NCI-H2107 (cell line): Measurements from ENCODE around the gene INPP5F.

ENCODE experiments used
- DNase-seq: peaks from one replicate; lab custom pipeline; 2025; lab: John Stamatoyannopoulos, UW

INPP5F gene

GRCh38 chr10:119817991-119818888 is 92.4 kb downstream of the INPP5F start:
- DNase-seq: no peak

GRCh38 chr10:119818889-119819270 is 93.0 kb downstream of the INPP5F start:
- no peak for DNase-seq

- no peak for DNase-seq
Measured at GRCh38 chr10:119821182-119821581, 95.3 kb downstream of the INPP5F start.

GRCh38 chr10:119824299-119824698 is 98.4 kb downstream of the INPP5F start:
- no peak for DNase-seq

DNA sequence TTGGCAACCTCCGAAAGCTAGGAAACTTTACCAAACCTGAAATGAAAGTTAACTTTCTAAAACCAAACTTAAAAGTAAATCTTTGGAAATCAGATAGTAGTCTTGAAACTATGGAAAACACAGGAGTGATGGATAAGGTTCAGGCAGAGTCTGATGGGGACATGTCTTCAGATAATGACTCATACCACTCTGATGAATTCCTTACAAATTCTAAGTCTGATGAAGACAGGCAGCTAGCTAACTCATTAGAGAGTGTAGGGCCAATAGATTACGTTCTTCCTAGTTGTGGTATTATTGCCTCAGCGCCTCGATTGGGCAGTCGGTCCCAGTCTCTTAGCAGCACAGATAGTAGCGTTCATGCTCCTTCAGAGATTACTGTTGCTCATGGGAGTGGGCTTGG is 100.9 kb downstream of the INPP5F start:
- no peak for DNase-seq

DNA sequence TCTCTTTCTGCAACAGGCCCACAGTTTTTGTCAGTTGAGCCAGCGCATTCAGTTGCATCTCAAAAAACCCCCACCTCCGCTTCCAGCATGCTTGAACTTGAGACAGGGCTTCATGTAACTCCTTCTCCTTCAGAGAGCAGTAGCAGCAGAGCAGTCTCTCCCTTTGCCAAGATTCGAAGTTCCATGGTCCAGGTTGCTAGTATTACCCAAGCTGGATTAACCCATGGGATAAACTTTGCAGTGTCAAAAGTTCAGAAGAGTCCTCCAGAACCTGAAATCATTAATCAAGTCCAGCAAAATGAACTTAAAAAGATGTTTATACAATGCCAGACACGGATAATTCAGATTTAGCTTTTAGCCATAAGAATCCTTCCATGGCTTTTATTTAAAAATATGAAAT is 101.6 kb downstream of the INPP5F start:
- DNase-seq: no peak

GRCh38 chr10:119829429-119829828 is 103.6 kb downstream of the INPP5F start:
- DNase-seq: no peak

DNA sequence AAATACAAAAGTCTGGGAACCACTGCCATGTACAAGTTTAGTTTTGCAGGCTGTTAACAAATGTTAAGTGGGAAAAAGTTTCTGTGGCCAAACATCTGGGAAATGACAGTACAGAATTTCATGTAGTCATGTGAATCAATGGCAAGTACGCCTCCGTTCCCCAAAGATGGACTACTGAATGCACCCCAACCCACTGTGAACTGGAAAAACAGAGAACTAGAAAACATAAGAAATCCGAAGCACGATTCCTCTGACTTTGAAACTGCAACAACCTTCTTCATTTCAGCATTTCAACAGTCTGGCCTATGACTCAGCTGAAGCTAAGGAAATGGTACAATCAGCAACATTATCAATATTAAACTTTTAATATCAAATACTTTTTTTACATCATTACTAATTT is 105.0 kb downstream of the INPP5F start:
- no peak for DNase-seq

DNA sequence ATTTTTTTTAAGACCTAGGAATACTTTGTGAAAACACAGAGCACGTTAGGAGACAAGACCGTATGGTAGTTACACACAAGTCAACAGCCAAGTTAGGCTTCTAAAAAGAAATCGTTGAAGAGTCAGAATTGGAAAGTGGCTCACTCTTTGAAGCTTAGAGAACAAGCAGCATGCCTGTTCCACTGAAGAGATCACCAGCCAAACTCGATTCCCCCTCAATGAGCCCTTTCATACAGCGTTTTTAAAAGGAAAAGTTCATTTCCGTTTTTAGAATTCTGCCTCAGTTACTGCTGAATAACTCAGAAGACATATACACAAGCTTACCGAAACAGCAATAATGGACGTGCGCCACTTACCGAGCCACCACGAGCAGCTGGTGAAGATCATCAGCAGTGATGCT is 105.8 kb downstream of the INPP5F start:
- DNase-seq: no peak

- DNase-seq: no peak
Measured at GRCh38 chr10:119832951-119833350, 107.1 kb downstream of the INPP5F start.

DNA sequence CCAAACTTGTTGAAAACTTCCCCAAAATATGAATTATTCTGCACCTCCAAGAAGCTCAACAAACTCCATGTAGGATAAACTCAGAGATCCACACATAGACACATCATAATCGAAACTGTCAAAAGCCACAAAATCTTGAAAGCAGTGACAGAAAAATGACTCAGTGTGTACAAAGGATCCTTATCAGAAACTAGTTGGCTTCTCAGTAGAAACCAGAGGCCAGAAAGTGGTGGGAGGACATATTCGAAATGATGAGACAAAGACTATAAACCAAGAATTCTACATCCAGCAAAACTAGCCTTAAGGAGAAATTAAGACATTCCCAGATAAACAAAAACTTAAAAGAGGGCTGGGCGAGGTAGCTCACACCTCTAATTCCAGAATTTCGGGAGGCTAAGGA is 108.3 kb downstream of the INPP5F start:
- no peak for DNase-seq

DNA sequence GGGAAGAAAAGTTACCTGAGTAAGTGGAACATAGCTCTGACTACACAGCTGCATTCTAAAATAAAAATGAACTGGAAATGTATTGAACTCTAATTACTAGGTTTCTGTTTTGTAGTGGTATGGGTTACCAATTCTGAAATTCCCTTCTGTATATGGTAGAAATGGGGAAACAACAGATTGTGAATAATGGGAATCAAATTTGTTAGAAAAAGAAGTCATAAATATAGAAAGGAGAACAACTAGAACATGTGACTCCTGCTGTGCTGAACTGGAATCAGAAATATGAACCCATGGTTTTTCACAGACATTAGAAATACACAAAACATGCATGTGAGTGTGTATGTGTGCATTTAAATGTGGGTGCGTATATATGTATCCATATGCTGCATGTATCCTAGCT is 119.8 kb downstream of the INPP5F start:
- no peak for DNase-seq

GRCh38 chr10:119849031-119849789 is 123.4 kb downstream of the INPP5F start:
- no peak for DNase-seq

- no peak for DNase-seq
Measured at GRCh38 chr10:119849944-119850343, 124.1 kb downstream of the INPP5F start.

DNA sequence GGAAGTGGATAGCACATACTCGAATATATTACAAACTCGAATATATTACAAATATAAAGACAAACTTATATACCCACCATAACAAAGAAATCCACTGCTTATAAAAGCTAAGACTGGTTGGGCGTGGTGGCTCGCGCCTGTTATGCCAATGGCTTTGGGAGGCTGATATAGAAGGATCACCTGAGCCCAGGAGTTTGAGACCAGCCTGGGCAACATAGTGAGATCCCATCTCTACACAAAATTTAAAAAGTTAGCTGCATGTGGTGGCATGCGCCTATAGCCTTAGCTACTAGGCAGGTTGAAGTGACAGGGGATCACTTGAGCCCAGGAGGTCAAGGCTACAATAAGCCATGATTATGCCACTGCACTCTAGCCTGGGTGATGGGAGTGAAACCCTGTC is 126.4 kb downstream of the INPP5F start:
- DNase-seq: no peak

GRCh38 chr10:119852822-119853221 is 127.0 kb downstream of the INPP5F start:
- no peak for DNase-seq

- no peak for DNase-seq
Measured at GRCh38 chr10:119853574-119853973, 127.7 kb downstream of the INPP5F start.

- DNase-seq: no peak
Measured at GRCh38 chr10:119858063-119858462, 132.2 kb downstream of the INPP5F start.

GRCh38 chr10:119859420-119860258 is 133.8 kb downstream of the INPP5F start:
- no peak for DNase-seq

DNA sequence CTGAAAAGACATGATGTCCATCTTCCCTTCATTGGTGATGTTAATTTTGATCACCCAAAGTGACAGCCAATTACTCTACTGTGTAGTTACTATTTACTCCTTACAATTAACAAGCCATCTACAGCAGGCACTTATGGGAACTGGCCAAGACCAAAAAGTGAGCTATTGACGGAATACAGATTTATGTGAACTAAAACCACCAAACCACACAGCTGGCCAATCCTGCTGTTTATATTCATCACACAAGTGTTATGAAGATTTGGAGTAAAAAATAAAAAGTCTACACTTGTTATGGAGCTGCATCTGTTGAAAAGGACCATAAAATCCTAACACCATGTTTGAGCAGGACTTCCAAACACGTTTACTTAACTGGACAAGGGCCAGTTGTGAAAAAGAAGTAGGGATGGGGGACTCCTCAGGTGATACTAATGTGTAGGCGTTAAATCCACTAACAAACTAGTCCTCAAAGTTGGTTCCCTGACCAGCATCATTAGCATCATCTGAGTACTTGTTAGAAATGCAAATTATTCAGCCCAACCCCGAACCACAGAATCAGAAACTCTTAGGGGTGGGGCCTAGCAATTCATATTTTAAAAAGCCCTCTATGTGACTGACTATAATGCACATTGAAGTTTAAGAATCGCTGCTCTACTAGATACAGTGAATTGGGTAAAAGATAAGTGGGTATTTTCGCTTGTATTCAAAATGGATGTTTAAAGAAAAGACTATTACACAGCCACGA is 135.2 kb downstream of the INPP5F start:
- no peak for DNase-seq

DNA sequence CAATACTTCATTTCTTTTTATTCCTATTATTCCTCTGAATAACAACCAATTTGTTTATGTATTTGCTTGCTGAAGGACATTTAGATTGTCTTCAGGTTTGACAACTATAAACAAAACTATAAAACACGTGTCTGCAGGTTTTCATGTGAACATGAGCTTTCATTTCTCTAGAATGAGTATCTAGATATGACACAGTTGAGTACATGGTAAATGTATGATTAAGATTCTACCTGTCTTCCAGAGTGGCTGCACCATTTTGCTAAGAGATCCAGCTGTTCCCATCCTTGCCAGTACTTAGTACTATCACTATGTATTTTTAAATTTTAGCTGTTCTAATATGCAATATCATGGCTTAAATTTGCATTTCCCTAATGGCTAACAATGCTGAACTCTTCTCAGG is 136.7 kb downstream of the INPP5F start:
- DNase-seq: no peak
